Measurements from ENCODE around the gene PRRT4.

Gene PRRT4

DNA sequence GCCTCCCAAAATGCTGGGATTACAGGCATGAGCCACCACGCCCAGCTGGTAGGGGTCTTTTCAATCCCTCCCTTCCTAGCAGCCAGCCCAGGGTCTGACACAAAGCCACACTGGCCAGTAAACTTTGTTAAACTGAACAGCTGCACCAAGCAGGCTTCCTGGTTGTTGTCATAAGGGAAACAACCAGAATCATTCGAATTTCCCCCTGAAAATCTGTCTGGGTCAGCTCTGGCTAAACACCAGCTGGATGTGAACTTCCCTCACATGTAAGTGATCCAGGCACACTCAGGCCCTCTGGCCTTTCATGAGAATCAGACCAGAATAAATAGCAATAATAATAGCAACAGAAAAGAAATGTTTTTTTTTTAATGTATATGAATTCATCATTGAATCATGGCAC lies 40.9 kb upstream of the PRRT4 start:
- peaks cover 13% of the 10 kb centered on the region; the same call in 1 of the 2 replicates for H3K4me1 ChIP-seq (ENCODE audit: insufficient read depth, low read length)
- H3K9ac ChIP-seq (ENCODE audit: low read depth, low read length): no peak overlapping the region
- H3K36me3 ChIP-seq (ENCODE audit: insufficient read depth, low read length): no peaks in the 10 kb centered on the region; the same call in 1 of the 2 replicates
- no peaks in the 10 kb centered on the region for H3K9me3 ChIP-seq (ENCODE audit: control insufficient read depth, insufficient read depth, low read length)

GRCh38 chr7:128400566-128400965 lies 39.1 kb upstream of the PRRT4 start:
- Histone ChIP-seq H3K36me3 (ENCODE audit: insufficient read depth, low read length) (no peaks in the 10 kb centered on the region; the same call in 1 of the 2 replicates), H3K9ac (ENCODE audit: low read depth, low read length) (no peak overlapping the region), H3K4me1 (ENCODE audit: insufficient read depth, low read length) (peaks cover 13% of the 10 kb centered on the region; the same call in 1 of the 2 replicates), H3K9me3 (ENCODE audit: control insufficient read depth, insufficient read depth, low read length) (no peaks in the 10 kb centered on the region)

GRCh38 chr7:128399991-128400390 lies 38.5 kb upstream of the PRRT4 start:
- no peaks in the 10 kb centered on the region for H3K9me3 ChIP-seq (ENCODE audit: control insufficient read depth, insufficient read depth, low read length)
- H3K36me3 ChIP-seq (ENCODE audit: insufficient read depth, low read length): no peaks in the 10 kb centered on the region; the same call in 1 of the 2 replicates
- no peak overlapping the region for H3K9ac ChIP-seq (ENCODE audit: low read depth, low read length)
- H3K4me1 ChIP-seq (ENCODE audit: insufficient read depth, low read length): peaks cover 11% of the 10 kb centered on the region; the same call in 1 of the 2 replicates

DNA sequence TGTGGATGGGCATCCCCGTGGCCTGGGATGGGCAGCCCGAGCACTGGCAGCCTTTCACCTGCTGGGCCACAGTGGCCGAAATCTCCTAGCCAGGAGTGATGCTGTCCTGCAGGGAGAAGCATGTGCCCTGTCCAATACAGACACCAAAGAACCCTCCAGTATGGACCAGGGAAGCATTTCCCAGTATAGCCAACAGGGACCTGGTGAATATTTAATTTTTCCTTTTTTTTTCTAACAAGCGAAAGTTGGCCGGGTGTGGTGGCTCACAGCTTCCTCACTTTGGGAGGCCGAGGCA lies 37.3 kb upstream of the PRRT4 start:
- Histone ChIP-seq H3K4me1 (ENCODE audit: insufficient read depth, low read length) (no peaks in the 10 kb centered on the region), H3K36me3 (ENCODE audit: insufficient read depth, low read length) (no peaks in the 10 kb centered on the region; the same call in 1 of the 2 replicates)

DNA sequence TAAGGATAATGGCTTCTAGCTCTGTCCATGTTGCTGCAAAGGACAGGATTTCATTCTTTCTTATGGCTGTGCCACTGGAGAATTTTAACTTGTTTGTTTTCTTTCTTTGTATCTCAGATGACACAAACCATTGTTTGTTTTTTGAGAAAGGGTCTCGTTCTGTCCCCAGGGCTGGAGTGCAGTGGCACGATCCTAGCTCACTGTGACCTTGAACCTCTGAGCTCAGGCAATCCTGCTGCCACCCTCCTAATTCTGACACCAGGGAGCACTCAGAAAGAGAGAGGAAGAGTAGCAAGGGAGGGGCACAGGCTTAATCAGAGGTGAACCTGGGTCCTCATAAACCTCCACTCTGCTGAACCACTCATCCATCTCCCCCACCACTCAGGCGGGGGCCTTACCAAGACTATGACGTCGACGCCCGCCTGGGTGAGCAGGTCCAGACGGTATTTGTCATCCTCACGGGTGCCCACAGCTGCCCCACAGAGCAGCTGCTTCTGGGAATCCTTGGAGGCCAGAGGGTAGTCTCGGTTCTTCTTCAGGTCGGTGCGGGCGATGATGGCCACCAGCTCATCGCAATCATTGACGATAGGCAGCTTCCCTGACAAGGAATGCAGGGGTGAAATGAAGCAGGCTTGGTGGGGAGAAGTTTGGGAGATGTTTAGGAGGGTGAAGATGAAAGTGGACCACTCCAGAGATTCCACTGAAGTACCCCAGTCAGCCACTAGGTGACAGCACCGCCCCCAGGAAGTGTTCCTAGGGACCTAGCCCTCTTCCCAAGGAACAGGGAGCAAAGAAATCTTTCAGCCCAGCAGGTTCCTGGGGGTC lies 36.7 kb upstream of the PRRT4 start:
- no peaks in the 10 kb centered on the region; the same call in 1 of the 2 replicates for H3K36me3 ChIP-seq (ENCODE audit: insufficient read depth, low read length)
- H3K9me3 ChIP-seq (ENCODE audit: control insufficient read depth, insufficient read depth, low read length): no peaks in the 10 kb centered on the region
- H3K4me1 ChIP-seq (ENCODE audit: insufficient read depth, low read length): no peaks in the 10 kb centered on the region
- no peak overlapping the region for H3K9ac ChIP-seq (ENCODE audit: low read depth, low read length)

More for the DNA sequence above, 37.3 kb upstream of the PRRT4 start:
- Histone ChIP-seq H3K9ac (ENCODE audit: low read depth, low read length) (no peak overlapping the region), H3K9me3 (ENCODE audit: control insufficient read depth, insufficient read depth, low read length) (no peaks in the 10 kb centered on the region)

- Histone ChIP-seq H3K4me1 (ENCODE audit: insufficient read depth, low read length) (no peaks in the 10 kb centered on the region), H3K36me3 (ENCODE audit: insufficient read depth, low read length) (no peaks in the 10 kb centered on the region; the same call in 1 of the 2 replicates), H3K9me3 (ENCODE audit: control insufficient read depth, insufficient read depth, low read length) (no peaks in the 10 kb centered on the region), H3K9ac (ENCODE audit: low read depth, low read length) (no peak overlapping the region)
Observed at GRCh38 chr7:128396357-128396756, 34.9 kb upstream of the PRRT4 start.

GRCh38 chr7:128395748-128396147 lies 34.3 kb upstream of the PRRT4 start:
- H3K9me3 ChIP-seq (ENCODE audit: control insufficient read depth, insufficient read depth, low read length): no peaks in the 10 kb centered on the region
- H3K9ac ChIP-seq (ENCODE audit: low read depth, low read length): no peak overlapping the region
- no peaks in the 10 kb centered on the region; the same call in 1 of the 2 replicates for H3K36me3 ChIP-seq (ENCODE audit: insufficient read depth, low read length)
- H3K4me1 ChIP-seq (ENCODE audit: insufficient read depth, low read length): no peaks in the 10 kb centered on the region

DNA sequence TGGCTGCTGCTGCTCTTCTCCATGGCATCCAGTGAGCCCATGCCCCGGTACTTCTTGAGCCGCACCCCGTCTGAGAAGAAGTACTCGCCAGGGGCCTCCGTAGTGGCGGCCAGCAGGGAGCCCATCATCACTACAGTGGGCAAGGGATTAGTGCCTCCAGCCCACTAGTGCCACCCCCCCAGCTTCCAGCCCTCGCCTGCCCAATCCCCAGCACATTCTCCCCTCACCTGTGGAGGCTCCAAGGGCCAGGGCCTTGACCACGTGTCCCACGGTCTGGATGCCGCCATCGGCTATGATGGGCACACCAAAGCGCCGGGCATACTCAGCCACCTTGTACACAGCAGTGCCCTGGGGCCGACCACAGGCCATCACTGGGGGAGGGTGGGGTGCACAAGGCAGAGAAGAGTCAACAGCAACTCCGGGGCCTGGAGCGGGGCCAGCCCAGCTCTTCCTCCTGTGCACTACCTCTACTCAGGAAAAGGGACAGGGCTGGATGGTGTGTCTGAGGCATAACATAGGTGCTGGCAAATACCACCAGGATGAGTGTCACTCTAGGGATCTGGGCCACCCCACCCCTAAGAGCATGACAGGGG lies 33.5 kb upstream of the PRRT4 start:
- Histone ChIP-seq H3K36me3 (ENCODE audit: insufficient read depth, low read length) (no peaks in the 10 kb centered on the region; the same call in 1 of the 2 replicates), H3K9me3 (ENCODE audit: control insufficient read depth, insufficient read depth, low read length) (no peaks in the 10 kb centered on the region), H3K9ac (ENCODE audit: low read depth, low read length) (no peak overlapping the region), H3K4me1 (ENCODE audit: insufficient read depth, low read length) (no peaks in the 10 kb centered on the region)

DNA sequence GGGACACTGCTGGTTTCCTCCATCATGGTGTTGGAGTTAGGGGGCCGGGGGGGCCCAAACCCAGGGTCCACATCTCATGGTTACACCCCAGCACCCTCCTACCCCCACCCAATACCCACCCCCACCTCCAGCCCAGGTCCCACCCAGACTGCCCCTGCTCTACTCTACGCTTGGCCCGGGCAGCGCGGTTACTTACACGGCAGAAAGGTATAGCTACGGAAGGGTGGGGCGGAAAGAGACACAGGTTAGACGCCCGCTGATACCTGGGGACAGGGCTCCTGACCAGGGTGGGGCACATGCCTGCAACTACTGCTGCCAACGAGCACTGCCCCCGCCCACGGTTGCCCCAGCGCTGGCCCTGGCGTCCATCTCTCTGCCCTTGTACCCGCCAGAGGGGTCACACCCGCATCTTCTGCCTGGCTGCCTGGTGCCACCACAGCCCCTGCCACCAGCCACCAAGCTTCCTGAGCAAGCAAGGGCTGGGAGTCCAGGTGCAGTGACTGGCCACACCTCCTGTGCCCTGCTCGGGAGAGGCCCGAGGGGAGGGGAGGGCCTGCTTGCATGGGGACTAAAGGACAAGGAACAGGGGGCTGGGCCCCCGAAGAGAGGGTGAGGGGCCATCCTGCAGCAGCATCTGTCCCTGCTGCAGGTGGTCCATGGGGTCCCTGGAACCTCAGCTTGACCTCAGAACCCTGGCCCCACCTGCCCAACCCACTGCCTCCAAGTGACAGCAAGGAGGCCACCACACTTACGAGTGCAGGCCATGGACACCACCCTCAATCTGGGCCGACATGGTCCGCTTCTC lies 32.2 kb upstream of the PRRT4 start:
- no peaks in the 10 kb centered on the region for H3K9me3 ChIP-seq (ENCODE audit: control insufficient read depth, insufficient read depth, low read length)
- H3K9ac ChIP-seq (ENCODE audit: low read depth, low read length): no peak overlapping the region
- H3K36me3 ChIP-seq (ENCODE audit: insufficient read depth, low read length): no peaks in the 10 kb centered on the region
- no peaks in the 10 kb centered on the region for H3K4me1 ChIP-seq (ENCODE audit: insufficient read depth, low read length)

DNA sequence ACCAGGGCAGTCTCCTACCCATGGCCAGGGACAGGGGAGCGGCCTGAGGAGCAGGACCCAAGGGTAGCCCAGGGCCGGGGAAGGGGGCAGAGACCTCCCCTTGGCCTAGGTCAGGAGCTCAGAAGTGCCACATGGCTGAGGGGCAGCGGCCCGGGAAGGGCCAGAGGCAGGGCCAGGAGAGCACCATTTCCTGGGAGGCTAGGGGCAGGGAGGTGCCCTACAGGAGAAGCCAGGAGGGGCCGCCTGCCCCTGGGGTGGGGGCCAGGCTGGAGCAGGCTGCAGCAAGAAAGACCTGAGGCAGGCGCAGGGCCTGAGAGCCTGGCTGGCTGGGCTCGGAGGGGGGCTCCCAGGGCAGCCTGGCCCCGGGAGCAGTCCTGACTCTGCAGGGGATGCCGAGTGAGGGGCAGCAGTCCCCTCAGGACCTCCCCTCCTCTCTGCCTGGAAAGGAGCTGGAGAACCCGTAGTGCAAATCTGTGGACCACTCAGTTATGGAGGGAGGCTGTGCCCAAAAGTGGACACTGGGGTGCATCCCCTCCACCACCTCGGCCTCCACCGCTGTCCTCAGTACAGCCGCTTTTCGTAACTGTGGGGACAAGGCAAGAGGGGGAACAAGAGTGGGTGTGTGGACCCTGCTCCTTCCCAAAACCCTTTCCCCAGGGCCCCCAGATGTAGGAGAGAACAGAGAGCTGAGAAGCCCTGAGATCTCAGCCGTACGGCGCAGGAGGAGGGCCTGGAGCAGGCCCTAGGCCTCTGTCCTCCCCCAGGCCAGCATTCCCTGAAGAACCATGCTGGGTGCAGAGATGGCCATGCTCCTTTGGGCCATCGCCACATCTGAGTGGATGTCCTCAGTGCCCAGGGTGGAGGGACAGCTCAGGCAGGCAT lies 31.2 kb upstream of the PRRT4 start:
- H3K9ac ChIP-seq (ENCODE audit: low read depth, low read length): no peak overlapping the region
- H3K36me3 ChIP-seq (ENCODE audit: insufficient read depth, low read length): no peaks in the 10 kb centered on the region
- H3K4me1 ChIP-seq (ENCODE audit: insufficient read depth, low read length): no peaks in the 10 kb centered on the region
- no peaks in the 10 kb centered on the region for H3K9me3 ChIP-seq (ENCODE audit: control insufficient read depth, insufficient read depth, low read length)

- Histone ChIP-seq H3K9ac (ENCODE audit: low read depth, low read length) (no peak overlapping the region), H3K4me1 (ENCODE audit: insufficient read depth, low read length) (no peaks in the 10 kb centered on the region), H3K9me3 (ENCODE audit: control insufficient read depth, insufficient read depth, low read length) (no peaks in the 10 kb centered on the region), H3K36me3 (ENCODE audit: insufficient read depth, low read length) (no peaks in the 10 kb centered on the region)
Observed at GRCh38 chr7:128391805-128392204, 30.3 kb upstream of the PRRT4 start.

DNA sequence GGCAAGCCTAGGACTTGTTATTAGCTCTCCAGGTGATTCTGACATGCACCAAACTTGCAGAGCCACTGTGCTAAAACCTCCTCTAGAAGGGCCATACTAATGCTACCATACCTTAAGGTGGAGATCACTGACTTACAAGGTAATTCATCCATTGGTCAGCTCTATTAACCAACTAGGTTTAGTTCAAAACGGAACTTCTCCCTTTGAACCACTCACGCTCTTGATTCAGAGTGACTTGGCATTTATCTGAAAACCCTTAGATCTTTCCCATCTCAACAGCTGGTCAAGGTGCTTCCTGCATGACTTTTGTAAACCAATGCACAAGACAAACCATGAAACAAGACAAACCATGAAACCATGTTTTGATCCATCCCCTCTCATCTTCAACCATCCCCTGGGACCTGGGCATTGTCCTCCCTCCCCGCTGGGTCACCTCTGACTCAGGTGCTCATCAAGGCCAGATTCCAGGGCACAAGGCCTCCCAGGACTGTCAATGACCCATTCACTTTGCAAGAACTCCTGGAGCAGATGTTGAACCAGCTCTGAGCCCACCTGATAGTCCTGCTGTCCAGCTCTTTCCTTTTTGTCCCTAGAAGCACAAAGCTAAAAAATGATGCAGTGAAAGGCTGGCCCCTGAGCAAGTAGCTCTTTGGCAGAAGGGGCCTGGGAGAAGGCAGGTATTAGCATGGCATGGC lies 29.5 kb upstream of the PRRT4 start:
- Histone ChIP-seq H3K36me3 (ENCODE audit: insufficient read depth, low read length) (no peaks in the 10 kb centered on the region), H3K9ac (ENCODE audit: low read depth, low read length) (no peak overlapping the region), H3K9me3 (ENCODE audit: control insufficient read depth, insufficient read depth, low read length) (no peaks in the 10 kb centered on the region), H3K4me1 (ENCODE audit: insufficient read depth, low read length) (no peaks in the 10 kb centered on the region)

DNA sequence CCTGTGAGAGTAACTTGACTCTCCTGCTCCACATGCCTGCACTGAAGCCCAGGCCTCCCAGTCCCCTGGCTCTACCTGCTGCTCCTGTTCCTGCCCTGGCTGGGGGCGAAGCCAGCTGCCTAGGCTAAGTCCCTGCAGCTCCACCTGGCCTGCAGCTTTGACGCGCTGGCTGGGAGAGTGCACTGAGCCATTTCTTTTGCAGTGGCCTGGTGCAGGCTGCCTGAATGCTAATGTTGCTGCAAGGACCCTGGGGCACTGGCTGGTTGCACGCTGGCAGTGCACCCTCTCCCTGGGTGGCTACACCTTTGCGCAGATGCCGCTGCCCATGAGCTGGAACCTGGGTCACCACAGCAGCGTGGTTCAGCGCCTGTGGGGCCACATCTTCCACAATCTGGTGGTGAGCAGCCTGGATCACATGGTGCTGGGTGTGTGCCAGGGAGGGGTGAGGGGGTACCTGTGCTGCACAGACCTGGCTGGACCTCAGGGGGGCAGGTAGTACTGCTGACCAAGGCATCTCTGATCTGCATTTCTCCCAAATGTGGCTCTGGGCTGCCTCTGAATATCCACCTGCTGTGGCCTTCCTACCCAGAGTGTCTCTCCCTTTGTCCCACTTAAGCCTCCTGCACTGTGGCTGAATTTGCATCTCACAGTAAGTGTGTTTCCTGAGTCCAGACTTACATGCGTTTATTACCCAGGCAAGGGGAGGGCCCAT lies 28.3 kb upstream of the PRRT4 start:
- no peak overlapping the region for H3K9ac ChIP-seq (ENCODE audit: low read depth, low read length)
- H3K9me3 ChIP-seq (ENCODE audit: control insufficient read depth, insufficient read depth, low read length): no peaks in the 10 kb centered on the region
- H3K36me3 ChIP-seq (ENCODE audit: insufficient read depth, low read length): no peaks in the 10 kb centered on the region
- H3K4me1 ChIP-seq (ENCODE audit: insufficient read depth, low read length): no peaks in the 10 kb centered on the region

All from ES-I3 (cell line).